ENCODE data around the gene FAM124B. TPM values are rescaled to one million over a fixed set of nuclear protein-coding genes. Genes with fewer than 3 reads are reported as not detected.

The FAM124B gene
- polyA plus RNA-seq, 1 of the 3 experiments (the other 2 are of a cell fraction) = not detected

DNA sequence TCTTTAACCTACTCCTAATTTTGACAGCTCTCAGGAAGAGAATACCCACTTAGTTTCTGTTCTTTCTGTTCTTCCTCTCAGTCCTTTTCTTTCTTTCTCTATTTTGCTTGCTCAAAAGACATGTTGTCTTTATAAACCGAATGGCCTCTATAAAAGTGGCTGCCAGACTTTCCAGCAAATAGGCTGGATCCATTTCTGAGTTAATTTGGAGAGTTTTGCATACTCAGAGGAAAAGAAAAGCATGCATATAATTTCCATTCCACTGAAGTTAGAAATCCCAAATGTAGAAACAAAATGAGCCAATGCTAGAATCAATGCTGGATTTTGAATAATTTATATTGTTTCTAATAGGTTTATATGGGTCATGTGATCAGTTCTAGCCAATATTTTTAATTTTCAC lies 65.9 kb downstream of the FAM124B start:
- H3K36me3 ChIP-seq (replicated peaks in 1 of 2; ENCODE audit: control insufficient read depth in 1 of 2, insufficient read depth in 2 of 2, low read length in 1 of 2) = no peaks in the 10 kb centered on the region
- H3K9me3 ChIP-seq = no peaks in the 10 kb centered on the region
- H3K9me2 ChIP-seq = no peaks in the 10 kb centered on the region
- no peaks in the 10 kb centered on the region for H4K20me1 ChIP-seq (ENCODE audit: insufficient read depth)
- H3F3A ChIP-seq (replicated peaks; ENCODE audit: insufficient read depth) = no peaks in the 10 kb centered on the region
- H3K4me2 ChIP-seq = no peak overlapping the region
- H2AFZ ChIP-seq (ENCODE audit: low read depth) = no peak overlapping the region
- H3K27ac ChIP-seq (ENCODE audit: low read depth in 2 of 2, low read length in 1 of 2) = no peak overlapping the region
- H3K4me3 ChIP-seq (ENCODE audit: low read depth in 2 of 2, low read length in 1 of 2) = no peak overlapping the region
- 0 out of 2 replicates have a peak, but pooled peaks cover 4% of the 10 kb centered on the region for H3K27me3 ChIP-seq (ENCODE audit: insufficient read depth)
- H3K4me1 ChIP-seq (ENCODE audit: control insufficient read depth in 1 of 2, insufficient read depth in 2 of 2, low read depth in 1 of 2, low read length in 1 of 2) = peaks cover 0 to 4% of the 10 kb centered on the region in 2 experiments; a peak in 1 of 4 replicates
- TF ChIP-seq, protein P1, sequence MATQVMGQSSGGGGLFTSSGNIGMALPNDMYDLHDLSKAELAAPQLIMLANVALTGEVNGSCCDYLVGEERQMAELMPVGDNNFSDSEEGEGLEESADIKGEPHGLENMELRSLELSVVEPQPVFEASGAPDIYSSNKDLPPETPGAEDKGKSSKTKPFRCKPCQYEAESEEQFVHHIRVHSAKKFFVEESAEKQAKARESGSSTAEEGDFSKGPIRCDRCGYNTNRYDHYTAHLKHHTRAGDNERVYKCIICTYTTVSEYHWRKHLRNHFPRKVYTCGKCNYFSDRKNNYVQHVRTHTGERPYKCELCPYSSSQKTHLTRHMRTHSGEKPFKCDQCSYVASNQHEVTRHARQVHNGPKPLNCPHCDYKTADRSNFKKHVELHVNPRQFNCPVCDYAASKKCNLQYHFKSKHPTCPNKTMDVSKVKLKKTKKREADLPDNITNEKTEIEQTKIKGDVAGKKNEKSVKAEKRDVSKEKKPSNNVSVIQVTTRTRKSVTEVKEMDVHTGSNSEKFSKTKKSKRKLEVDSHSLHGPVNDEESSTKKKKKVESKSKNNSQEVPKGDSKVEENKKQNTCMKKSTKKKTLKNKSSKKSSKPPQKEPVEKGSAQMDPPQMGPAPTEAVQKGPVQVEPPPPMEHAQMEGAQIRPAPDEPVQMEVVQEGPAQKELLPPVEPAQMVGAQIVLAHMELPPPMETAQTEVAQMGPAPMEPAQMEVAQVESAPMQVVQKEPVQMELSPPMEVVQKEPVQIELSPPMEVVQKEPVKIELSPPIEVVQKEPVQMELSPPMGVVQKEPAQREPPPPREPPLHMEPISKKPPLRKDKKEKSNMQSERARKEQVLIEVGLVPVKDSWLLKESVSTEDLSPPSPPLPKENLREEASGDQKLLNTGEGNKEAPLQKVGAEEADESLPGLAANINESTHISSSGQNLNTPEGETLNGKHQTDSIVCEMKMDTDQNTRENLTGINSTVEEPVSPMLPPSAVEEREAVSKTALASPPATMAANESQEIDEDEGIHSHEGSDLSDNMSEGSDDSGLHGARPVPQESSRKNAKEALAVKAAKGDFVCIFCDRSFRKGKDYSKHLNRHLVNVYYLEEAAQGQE (IDR thresholded peaks at IDR 0.05; ENCODE audit: low read depth, low read length) = no peak
- no peak for TF ChIP-seq SIN3A (IDR thresholded peaks at IDR 0.05; ENCODE audit: borderline replicate concordance, low read depth, low read length)
- TF ChIP-seq RXRA (IDR thresholded peaks at IDR 0.05; ENCODE audit: borderline replicate concordance, low read depth) = no peak
- TF ChIP-seq, protein P2, sequence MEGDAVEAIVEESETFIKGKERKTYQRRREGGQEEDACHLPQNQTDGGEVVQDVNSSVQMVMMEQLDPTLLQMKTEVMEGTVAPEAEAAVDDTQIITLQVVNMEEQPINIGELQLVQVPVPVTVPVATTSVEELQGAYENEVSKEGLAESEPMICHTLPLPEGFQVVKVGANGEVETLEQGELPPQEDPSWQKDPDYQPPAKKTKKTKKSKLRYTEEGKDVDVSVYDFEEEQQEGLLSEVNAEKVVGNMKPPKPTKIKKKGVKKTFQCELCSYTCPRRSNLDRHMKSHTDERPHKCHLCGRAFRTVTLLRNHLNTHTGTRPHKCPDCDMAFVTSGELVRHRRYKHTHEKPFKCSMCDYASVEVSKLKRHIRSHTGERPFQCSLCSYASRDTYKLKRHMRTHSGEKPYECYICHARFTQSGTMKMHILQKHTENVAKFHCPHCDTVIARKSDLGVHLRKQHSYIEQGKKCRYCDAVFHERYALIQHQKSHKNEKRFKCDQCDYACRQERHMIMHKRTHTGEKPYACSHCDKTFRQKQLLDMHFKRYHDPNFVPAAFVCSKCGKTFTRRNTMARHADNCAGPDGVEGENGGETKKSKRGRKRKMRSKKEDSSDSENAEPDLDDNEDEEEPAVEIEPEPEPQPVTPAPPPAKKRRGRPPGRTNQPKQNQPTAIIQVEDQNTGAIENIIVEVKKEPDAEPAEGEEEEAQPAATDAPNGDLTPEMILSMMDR (IDR thresholded peaks at IDR 0.05) = no peak
- no peak for TF ChIP-seq MEF2A (IDR thresholded peaks at IDR 0.05; ENCODE audit: borderline replicate concordance, low read depth)
- no peak for TF ChIP-seq TCF12 (IDR thresholded peaks at IDR 0.05)
- TF ChIP-seq EZH2phosphoT487 (IDR thresholded peaks at IDR 0.05; ENCODE audit: borderline replicate concordance, low read depth) = no peak
- TF ChIP-seq FOXM1 (IDR thresholded peaks at IDR 0.05; ENCODE audit: low read depth) = no peak
- no peak for TF ChIP-seq FOSL2 (IDR thresholded peaks at IDR 0.05; ENCODE audit: borderline replicate concordance, low read depth)
- TF ChIP-seq NRF1 (IDR thresholded peaks at IDR 0.05; ENCODE audit: low read depth, low read length) = no peak
- TF ChIP-seq, protein P3, sequence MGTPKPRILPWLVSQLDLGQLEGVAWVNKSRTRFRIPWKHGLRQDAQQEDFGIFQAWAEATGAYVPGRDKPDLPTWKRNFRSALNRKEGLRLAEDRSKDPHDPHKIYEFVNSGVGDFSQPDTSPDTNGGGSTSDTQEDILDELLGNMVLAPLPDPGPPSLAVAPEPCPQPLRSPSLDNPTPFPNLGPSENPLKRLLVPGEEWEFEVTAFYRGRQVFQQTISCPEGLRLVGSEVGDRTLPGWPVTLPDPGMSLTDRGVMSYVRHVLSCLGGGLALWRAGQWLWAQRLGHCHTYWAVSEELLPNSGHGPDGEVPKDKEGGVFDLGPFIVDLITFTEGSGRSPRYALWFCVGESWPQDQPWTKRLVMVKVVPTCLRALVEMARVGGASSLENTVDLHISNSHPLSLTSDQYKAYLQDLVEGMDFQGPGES (IDR thresholded peaks at IDR 0.05; ENCODE audit: low read depth, low read length) = no peak
- no peak for TF ChIP-seq TAF1 (IDR thresholded peaks at IDR 0.05; ENCODE audit: borderline replicate concordance, low read depth, low read length)
- no peak for TF ChIP-seq GATA2 (CRISPR knock-in tag; IDR thresholded peaks at IDR 0.05)
- no peak for TF ChIP-seq SMC3 (IDR thresholded peaks at IDR 0.05; ENCODE audit: low read depth, low read length)
- TF ChIP-seq CHD2 (IDR thresholded peaks at IDR 0.05; ENCODE audit: low read length, partially characterized antibody) = no peak
- no peak for TF ChIP-seq GABPA (IDR thresholded peaks at IDR 0.05; ENCODE audit: low read depth)
- H3K9ac ChIP-seq = no peak overlapping the region
- DNase-seq = no peak
- no peaks in the 10 kb centered on the region for H3K79me2 ChIP-seq (ENCODE audit: insufficient read depth)
- ChIA-PET POLR2A (no interaction called here), CTCF (no interaction called here)
- WGBS (ENCODE audit: low lambda C conversion rate) = 10% methylated on average over 1 of the region's 1 CpG
